Measurements from ENCODE around the gene KAZN.

KAZN gene

GRCh38 chr1:14685078-14685477, 86.6 kb downstream of the KAZN start:
- Histone ChIP-seq H3K4me3 (replicated peaks; ENCODE audit: low read depth, low read length) (no peak overlapping the region), H3K27me3 (replicated peaks; ENCODE audit: control insufficient read depth, insufficient read depth, low read length) (no peaks in the 10 kb centered on the region; the same call in 1 of the 2 replicates), H3K36me3 (ENCODE audit: control insufficient read depth, insufficient read depth, low read length) (no peaks in the 10 kb centered on the region)
- no peak for DNase-seq (ENCODE audit: extremely low read depth, insufficient read length)
- TF ChIP-seq, protein P1, sequence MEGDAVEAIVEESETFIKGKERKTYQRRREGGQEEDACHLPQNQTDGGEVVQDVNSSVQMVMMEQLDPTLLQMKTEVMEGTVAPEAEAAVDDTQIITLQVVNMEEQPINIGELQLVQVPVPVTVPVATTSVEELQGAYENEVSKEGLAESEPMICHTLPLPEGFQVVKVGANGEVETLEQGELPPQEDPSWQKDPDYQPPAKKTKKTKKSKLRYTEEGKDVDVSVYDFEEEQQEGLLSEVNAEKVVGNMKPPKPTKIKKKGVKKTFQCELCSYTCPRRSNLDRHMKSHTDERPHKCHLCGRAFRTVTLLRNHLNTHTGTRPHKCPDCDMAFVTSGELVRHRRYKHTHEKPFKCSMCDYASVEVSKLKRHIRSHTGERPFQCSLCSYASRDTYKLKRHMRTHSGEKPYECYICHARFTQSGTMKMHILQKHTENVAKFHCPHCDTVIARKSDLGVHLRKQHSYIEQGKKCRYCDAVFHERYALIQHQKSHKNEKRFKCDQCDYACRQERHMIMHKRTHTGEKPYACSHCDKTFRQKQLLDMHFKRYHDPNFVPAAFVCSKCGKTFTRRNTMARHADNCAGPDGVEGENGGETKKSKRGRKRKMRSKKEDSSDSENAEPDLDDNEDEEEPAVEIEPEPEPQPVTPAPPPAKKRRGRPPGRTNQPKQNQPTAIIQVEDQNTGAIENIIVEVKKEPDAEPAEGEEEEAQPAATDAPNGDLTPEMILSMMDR (IDR thresholded peaks at IDR 0.05; ENCODE audit: insufficient read depth, low read length, poor library complexity, severe bottlenecking): no peak

- no peak for DNase-seq (ENCODE audit: extremely low read depth, insufficient read length)
Measured at GRCh38 chr1:14686701-14687100, 88.2 kb downstream of the KAZN start.

GRCh38 chr1:14687147-14687546, 88.7 kb downstream of the KAZN start:
- TF ChIP-seq, protein P1 (IDR thresholded peaks at IDR 0.05; ENCODE audit: insufficient read depth, low read length, poor library complexity, severe bottlenecking): no peak
- DNase-seq (ENCODE audit: extremely low read depth, insufficient read length): no peak
- H3K27me3 ChIP-seq (replicated peaks; ENCODE audit: control insufficient read depth, insufficient read depth, low read length): no peaks in the 10 kb centered on the region; the same call in 1 of the 2 replicates
- H3K4me3 ChIP-seq (replicated peaks; ENCODE audit: low read depth, low read length): no peak overlapping the region
- H3K36me3 ChIP-seq (ENCODE audit: control insufficient read depth, insufficient read depth, low read length): no peaks in the 10 kb centered on the region

More at GRCh38 chr1:14686701-14687100, 88.2 kb downstream of the KAZN start:
- TF ChIP-seq, protein P1 (IDR thresholded peaks at IDR 0.05; ENCODE audit: insufficient read depth, low read length, poor library complexity, severe bottlenecking): no peak
- Histone ChIP-seq H3K27me3 (replicated peaks; ENCODE audit: control insufficient read depth, insufficient read depth, low read length) (no peaks in the 10 kb centered on the region; the same call in 1 of the 2 replicates), H3K36me3 (ENCODE audit: control insufficient read depth, insufficient read depth, low read length) (no peaks in the 10 kb centered on the region), H3K4me3 (replicated peaks; ENCODE audit: low read depth, low read length) (no peak overlapping the region)

DNA sequence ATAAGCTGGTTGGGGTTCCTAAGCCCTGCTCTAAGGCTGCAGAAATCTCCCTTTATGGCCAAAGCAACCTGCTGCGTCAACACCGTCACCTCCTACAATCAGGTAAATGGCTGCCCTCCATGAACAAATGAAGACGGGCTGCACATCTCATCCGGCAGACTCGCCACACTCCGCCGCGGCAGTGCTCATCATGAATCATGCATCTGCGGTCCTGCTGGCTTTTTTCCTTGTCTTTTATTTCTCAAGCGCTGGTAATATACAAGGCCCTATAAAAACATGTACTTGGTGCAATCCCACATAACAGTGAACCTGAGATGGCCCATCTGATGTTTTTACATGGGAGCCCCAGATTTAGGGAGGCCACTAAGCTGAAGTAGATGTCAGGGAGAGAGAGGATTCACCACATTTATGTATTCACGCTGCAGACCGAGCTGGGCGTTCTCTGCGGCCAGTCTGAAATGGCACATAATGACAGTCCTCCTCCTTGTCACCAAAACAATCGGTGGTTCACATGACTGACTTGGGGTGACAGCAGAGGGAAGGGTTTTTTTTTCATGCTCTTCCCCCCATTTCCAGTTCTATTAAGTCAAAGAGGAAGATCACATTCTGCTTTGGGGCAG, 91.6 kb downstream of the KAZN start:
- TF ChIP-seq, protein P1 (IDR thresholded peaks at IDR 0.05; ENCODE audit: insufficient read depth, low read length, poor library complexity, severe bottlenecking): no peak
- no peak for DNase-seq (ENCODE audit: extremely low read depth, insufficient read length)

DNA sequence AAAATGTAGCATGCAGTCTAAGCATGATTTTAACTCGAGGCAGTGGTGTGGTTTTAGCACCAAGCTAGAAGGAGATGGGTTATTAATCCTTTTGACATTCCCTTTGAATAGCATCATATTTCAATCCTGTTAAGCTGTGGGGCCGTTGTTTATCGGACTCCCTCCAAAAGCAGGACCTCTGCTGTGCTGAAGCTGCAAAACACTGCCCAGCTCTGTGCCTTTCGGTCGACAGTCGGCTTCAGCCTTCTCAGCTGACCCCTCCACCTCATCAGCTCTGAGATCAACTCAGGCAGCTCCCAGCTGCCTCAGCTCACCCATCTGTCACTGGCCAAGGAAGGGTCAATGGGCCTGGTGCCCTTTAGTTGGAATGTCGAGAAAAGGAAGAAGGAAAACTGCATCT, 95.5 kb downstream of the KAZN start:
- H3K36me3 ChIP-seq (ENCODE audit: control insufficient read depth, insufficient read depth, low read length): no peaks in the 10 kb centered on the region
- H3K4me3 ChIP-seq (replicated peaks; ENCODE audit: low read depth, low read length): no peak overlapping the region
- DNase-seq (ENCODE audit: extremely low read depth, insufficient read length): no peak
- H3K27me3 ChIP-seq (replicated peaks; ENCODE audit: control insufficient read depth, insufficient read depth, low read length): no peaks in the 10 kb centered on the region; the same call in none of the 2 replicates
- TF ChIP-seq, protein P1 (IDR thresholded peaks at IDR 0.05; ENCODE audit: insufficient read depth, low read length, poor library complexity, severe bottlenecking): no peak

More for the DNA sequence above, 91.6 kb downstream of the KAZN start:
- Histone ChIP-seq H3K36me3 (ENCODE audit: control insufficient read depth, insufficient read depth, low read length) (no peaks in the 10 kb centered on the region), H3K4me3 (replicated peaks; ENCODE audit: low read depth, low read length) (no peak overlapping the region), H3K27me3 (replicated peaks; ENCODE audit: control insufficient read depth, insufficient read depth, low read length) (no peaks in the 10 kb centered on the region; the same call in none of the 2 replicates)
